Hypothalamus (tissue), 51 donors: ENCODE data around the gene TNNI3K.

Source experiments
- DNase-seq, 51 donors: peaks; one replicate each; lab custom pipeline; 2025; lab: John Stamatoyannopoulos, UW

The TNNI3K gene

DNA sequence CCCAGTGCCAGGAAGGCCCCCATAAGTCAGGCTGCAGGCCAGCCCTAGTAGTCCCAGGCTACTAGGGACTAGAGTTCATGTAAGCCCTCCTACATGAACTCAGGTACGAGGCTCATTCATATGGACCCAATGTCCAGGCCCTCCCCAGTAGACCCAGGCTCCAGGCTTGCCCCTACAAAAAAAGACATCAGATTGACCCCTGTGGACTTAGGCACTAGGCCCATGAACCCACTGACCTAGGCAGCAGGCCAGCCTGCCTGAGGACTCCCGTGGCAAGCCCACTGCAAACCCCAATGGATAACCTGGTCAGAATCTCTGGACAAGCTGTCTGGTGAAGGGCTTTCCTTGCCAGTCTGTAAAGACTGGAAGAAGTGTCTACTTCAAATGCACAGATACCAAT is 51.2 kb downstream of the TNNI3K start:
- no peak for DNase-seq

DNA sequence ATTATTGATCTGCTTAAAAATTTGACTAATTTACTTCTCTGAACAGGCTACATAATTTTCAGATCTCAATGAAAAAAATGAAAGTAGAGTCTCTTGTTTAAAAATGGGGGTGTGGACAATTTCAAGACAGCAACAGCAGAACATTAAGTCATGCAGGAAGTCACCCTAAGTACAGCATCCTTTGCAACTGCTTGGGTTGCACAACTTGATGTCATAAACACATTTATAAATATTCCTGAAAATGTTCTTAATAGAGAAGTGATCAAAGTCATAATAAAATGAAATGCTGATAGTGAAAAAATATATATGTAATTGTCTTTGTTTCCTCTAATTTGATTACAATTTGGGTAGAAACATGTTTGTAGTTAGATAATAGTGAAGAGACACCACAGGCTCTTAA is 79.3 kb downstream of the TNNI3K start:
- DNase-seq = no peak

DNA sequence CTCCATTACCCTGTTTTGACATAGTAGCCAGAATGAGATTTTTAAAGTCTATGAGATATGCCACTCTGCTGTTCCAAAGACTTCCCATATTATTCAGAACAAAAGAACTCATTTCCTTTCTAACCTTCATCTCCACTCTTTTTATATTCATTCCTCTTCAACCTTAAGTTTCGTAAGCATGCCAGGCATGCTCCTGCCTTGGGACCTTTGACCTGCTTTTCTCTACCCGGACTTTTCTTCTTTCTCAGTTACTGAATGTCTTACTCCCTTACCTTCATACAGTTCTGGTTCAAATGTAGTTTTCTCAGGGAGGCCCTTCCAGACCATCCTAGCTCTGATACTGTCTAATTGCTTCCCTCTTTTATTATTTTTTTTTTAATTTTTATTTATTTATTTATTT is 81.1 kb downstream of the TNNI3K start:
- no peak for DNase-seq

DNA sequence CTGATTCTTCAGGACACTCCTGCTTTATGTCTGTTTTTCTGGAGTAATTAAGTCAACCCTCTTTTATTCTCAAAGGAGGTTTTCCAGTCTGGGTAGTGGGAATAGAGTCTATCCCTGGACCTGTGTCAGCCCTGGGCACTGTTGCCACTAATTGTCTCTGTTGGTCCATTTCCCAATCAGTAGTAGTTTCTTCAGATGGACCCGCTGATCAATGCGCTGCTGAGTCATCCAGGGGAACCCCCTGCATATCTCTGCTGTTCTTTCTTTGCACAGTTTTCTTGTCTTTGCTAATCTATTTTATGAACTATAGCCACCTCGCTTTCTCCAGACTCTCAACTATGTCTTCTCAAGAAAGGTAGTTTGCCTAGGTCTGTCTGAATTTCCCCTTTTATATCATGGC is 82.5 kb downstream of the TNNI3K start:
- DNase-seq = no peak

DNA sequence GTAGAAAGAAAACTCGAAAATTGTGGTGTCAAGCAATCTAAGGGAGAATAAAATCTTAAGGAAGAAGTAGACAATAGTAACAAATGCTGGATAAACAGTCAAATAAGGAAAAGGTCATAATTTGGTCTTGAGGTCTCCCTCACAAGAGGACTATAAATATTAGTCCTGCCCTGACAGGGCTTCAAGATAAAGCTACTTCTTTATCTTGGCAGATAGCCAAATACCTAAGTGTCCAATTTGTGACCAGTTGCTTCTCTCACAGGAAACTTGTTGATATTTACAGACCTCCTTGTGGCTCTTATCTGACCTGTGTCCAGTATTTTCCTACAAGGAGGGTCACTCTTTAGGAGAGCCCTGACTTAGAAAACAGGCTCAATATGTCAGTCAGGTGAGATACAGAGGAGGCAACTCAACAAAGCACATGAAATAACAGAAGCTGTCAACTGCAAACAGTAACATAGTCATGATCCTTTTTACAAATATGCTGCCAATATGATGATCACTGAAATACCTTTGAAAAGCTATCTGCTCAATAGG is 88.8 kb downstream of the TNNI3K start:
- no peak for DNase-seq

DNA sequence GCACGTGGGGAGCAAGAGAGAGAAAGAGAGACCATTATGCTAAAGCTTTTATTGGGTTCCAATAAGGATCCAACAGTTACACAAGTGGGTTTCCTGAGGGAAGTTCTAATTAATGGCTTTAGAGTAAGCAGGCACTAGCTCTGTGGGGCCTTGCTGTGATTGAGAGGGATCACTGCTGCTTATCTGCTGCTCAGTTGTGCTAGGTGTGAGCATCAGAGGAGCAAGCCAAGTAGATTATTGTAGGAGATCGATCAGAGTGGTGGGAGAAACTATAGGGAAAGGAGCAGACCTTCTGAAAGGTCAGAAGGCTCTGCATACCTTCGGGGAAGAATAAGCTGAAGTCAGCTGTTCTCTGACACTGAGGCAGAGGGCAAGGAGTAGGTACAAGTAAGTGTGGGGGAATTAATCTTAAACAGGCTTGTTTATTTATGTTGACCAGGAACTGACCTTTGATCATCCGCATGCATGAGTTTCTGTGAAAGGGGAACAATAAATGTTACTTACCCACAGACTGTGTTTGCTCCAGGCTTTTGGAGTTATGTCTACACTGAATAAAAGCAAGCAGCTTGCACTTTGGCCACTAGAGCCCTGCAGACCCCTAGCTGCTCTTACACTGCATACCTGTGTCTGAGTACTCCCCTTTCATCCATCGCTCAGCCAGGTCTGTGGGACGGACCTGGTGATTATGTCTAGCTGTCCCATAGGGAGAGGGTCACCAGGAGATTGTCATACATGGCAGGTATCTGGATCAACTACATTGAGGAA is 89.7 kb downstream of the TNNI3K start:
- DNase-seq = no peak

DNA sequence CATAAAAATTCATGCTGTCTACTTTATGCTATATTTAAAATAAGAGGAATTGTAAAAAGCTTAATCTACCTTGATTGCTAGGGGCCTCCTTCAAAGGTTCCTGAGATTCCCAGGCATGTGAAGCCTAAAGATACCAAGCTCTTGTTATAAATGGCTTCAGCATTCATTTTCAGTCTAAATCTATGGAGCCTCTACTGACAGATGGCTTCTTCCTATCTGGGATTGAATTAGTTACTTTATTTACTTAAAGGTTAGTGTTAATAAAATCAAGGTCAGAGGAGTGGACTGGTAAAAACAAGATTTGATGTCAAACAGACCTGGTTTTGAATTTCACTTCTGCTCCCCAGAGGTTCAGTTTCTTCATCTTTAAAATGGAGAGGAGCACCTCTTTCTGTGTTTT is 93.7 kb downstream of the TNNI3K start:
- DNase-seq = no peak

DNA sequence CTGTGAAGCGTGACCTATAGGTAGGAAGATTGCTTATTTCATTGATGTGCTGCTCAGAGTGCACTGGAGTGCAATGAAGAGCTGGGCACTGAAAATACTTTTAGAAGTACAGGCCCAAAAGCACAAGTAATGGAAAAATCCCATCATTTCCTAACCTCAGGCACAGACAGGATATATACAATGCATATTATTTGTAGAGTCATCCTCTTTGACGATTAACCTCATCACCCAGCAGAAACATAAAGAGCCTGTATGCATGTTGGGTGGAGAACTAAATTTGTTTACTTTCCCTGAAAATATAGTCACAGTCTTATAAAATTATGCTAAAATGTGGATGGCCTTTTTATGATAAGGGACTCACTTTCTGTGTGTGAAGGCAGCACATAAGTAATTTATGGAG is 98.1 kb downstream of the TNNI3K start:
- no peak for DNase-seq

DNA sequence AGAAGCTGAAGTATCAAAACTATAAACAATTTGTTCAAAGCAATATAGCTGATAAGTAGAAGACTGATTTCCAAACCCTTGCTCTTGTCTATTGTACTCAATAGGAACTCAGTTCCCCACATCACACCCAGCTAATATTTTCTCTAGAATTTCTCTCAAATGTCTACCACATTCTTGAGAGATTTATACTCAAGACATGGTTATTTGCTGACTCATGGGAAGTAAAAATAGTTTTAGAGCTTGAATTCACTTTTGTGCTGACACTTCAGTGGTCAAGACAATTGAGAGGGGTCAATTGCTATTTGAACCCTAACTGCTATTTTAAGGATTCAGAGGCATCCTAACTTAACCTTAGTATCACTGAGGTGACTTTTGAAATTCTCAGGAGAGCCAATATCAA is 99.0 kb downstream of the TNNI3K start:
- no peak for DNase-seq

DNA sequence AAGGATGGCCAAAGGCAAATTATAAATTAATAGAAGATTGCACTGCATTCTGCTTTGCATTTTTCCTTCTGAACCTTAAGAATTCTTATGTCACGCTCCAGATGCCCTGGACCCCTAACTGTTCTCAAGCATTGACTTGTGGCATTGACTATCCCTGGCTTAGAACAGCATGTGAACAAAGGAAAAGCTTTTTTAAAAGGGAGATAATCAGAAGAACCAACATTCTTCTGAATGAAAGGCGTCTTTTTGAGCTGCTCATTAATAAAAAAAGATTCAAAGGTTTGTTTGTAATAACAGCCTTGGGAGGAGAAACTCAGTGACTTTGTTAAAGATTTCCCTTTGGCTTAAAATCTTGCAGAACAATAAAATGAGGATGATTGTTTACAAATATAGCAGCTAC is 105.5 kb downstream of the TNNI3K start:
- DNase-seq = no peak

DNA sequence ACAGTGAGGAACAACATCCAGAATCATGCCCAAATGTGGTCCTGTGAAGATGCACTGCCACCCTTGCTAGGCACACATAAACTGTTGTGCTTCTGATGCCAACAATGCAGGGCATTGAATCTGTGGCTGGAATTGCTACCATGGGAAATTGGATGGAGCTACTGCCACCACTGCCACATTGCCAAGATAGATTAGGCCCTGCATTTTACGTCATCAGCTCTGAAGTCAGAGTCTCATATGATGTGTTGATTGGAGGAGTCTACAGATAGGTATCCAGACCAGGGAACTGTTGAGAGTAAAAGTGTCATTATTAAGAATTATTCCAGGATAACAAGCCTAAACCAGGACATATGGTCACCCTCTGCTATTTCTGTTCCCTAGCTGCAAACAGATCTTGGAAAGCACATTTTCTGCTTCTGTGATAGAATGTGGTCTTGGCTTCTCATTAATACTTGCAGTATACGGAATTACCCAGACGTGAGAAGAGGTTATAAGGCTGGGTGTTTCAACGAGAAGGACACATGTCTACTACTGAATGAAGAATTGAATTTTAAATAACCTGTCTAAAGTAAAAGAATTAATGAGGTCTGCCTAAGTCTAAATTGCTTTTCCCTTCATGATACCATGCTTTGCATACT is 106.6 kb downstream of the TNNI3K start:
- DNase-seq = no peak

DNA sequence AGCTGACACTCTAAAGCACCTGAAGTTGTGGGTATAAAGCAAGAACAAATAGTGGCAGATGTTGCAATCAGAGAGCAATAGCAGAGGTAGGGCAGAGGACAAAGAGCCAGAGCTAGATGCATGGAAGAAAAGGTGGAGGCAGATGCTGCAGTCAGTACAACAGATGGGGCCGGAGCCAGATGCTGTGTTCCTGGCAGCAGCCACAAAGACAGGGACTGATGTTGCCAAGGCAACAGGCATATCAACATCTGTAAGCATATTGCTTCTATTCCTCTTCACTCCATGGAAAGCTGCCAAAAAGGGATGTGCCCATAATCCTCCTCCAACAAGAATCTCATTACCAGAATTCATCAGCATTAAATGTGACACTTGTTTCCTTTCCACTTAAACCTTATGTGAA is 108.0 kb downstream of the TNNI3K start:
- DNase-seq = peak in 17 of 51 donors; percentile 1 to 42 (median 8)

DNA sequence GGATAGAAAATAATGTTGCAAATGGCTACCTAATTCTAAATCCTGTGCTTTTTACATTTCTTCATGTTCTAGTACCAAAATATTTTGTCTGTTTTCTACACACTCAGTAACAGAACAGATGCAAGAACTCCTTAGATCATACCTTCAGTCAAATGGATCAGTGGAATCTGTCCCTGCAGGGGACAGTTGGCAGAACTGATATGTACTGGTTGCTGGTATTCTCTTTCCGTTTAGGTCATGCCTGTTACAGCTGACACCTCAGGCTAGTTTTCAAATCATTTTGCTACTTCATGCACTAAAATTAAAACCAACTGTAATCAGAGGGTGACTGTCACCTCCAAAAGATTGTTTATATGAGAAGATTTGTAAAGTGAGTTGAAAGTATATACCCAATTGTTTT is 109.2 kb downstream of the TNNI3K start:
- no peak for DNase-seq

DNA sequence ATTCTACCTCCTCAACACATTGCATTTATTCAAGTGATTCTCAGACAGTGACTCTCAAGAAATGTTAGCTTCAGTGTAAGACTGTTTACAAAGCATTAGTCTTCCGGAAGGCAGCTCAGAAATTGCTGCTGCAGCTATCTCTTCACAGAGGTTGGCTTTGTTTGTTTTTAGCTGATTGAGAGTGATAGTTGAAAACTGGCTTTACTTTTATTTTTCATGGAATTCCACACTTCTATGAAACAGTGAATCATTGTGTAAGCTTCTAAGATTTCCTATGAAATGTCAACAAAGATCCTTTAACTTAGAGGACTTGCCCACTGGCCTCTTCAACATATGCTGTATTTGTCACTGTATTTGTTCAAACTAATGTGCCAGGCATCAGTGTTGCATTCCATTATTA is 121.3 kb downstream of the TNNI3K start:
- no peak for DNase-seq

DNA sequence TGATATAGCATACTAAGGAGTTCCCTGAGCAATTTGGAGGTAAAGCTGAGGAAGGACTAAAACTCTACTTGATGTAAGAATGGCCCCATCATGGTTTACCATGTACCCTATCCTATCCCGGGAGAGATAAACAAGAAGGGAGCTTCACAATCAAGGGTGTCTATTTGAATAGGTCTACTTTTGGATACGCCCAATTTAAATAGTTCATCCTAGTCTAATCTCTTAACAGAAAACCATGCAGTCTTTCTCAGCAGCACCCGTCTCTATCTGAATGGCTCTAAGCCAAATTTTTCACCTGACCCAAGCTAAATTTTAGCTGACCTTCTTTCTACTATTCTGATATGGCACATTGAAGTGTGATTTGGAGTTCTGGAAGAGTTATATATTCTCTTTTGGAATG is 122.0 kb downstream of the TNNI3K start:
- DNase-seq = no peak

DNA sequence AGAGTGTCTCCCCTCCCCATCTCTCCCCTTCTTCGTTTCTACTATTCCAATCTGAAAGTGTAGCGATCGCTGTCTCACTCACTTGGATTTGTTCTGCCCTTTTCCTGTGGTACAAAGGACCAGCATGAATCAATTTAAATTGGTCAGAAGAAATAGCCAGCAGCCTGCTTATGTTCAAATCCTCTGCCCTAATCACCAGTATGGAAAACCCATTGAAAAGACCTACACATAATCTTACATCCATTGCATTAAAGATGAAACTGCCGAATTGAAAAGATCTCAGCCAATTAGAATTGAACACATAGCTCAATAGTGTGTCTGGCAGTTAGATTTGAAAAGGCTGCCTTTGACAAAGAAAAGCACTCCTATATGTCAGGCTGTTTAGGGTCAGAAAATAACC is 122.6 kb downstream of the TNNI3K start:
- DNase-seq = no peak

DNA sequence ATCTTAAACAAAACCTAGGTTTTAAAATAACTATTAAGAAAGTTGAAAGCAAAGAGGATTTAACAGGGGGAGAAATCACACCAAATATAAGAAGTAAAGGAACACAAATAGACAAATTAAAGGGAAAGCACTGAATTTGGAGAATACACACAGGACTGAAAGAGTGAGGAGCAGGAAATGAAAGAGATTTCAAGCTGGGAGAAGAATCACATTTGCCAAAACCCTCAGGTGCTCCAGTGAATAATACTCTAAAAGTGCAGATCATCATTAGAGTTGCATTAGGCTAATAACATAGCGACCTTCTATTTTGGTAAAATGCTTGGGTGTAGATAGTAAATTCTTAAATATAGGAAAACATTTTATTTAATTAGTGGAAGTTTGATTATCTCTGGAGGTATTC is 127.5 kb downstream of the TNNI3K start:
- no peak for DNase-seq

DNA sequence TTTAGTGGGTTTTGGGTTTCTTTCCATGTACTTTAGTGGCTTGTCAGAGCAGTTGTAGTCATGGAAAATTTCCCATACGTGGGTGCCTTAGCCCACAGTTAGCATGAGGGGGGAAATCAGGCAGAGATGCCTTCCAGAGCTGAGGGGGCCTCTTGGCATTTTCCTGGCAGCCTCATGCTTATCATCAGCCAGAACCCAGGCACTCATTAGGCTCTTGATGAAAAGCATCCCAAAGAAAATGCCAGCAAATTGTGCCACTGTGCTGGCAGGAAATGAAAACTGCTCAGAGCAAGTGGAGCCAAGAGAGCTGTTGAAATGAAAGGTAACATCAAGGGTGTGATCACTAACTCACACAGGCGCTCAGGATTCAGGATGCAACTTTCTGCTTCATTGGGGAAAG is 128.0 kb downstream of the TNNI3K start:
- DNase-seq = peak in 10 of 51 donors; percentile 1 to 19 (median 10)

DNA sequence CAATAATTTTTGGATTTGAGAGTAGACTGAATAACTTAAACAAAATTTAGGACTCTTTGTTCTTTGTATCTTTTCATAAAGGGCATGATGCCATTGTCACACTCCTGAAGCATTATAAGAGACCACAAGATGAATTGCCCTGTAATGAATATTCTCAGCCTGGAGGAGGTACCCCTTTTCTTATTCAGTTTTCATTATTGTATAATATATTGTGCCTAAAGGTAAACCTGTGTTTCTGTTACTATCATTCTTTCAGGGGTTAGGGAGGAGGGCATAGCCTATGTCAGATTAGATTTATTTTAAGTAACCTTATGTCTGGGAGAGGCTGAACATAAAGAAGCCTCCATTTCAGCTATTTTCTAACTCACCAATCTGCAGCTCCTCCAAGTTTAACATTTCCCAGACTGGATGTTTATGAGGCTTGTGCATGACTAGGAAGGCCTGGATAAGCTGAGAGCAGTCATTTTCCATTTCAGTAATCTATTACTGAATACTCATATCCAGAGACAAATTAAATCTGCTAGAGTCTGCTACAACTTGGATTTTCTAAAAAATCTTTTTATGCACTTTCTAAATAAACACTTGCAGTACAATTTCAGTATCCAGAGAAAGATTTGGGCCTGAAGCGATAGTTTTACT is 132.1 kb downstream of the TNNI3K start:
- no peak for DNase-seq

DNA sequence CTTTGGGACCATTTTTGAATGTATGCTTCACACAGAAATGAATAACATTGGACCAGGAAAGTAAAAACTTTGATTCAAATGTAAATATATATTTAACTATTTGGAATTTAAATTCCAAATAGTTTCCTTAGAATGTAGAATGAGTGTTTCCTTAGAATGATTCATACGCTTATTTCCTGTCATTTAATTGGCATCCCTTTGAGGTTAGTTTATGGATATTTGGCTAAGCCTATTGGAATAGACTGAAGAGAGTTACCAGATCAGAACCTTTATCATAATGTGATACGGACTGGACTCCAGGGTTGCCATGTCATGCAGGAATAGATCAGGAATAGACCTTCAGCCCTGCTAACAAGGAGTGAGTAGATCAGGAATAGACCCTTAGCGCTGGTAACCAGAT is 133.1 kb downstream of the TNNI3K start:
- DNase-seq = no peak

DNA sequence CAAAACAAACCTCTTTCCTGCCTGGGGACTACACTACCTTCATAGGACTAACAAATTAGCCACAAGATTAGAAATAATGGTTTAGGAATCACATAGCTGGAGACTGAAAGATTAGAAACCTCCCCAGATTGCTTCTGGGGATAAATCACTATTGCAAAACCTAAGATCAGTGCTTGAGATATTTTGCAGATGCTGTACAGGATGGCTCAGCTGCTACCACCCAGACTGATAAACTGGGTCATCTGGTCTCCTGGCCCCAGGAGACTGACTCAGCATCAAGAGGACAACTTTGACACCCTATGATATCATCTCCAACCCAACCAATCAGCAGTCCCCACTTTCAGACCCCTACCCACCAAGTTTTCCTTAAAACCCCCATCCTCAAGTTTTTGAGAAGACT is 140.2 kb downstream of the TNNI3K start:
- DNase-seq = no peak

DNA sequence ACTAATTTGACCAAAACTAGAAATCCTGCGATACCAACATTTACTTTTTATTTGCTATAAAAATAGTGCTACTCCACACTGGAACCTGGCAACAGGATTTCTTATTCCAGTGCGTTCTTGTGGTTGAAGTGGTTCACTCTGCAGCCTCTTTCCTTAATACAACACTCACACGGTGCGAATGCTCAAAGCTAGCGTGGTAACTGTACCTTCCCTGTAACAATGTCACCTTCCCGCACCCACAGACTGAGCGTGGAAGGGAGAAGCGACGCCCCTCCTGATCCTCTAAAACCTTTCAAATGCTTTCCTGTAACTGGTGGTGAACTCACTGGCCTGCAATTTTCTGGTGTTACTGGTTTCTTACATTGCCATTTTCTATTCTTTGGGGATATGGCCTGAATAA is 145.1 kb downstream of the TNNI3K start:
- no peak for DNase-seq
